ENCODE measurements around the gene CRTAC1.

- TF ChIP-seq, protein P1, sequence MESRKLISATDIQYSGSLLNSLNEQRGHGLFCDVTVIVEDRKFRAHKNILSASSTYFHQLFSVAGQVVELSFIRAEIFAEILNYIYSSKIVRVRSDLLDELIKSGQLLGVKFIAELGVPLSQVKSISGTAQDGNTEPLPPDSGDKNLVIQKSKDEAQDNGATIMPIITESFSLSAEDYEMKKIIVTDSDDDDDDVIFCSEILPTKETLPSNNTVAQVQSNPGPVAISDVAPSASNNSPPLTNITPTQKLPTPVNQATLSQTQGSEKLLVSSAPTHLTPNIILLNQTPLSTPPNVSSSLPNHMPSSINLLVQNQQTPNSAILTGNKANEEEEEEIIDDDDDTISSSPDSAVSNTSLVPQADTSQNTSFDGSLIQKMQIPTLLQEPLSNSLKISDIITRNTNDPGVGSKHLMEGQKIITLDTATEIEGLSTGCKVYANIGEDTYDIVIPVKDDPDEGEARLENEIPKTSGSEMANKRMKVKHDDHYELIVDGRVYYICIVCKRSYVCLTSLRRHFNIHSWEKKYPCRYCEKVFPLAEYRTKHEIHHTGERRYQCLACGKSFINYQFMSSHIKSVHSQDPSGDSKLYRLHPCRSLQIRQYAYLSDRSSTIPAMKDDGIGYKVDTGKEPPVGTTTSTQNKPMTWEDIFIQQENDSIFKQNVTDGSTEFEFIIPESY (IDR thresholded peaks at IDR 0.05), result no peak
- TF ChIP-seq, protein P2, sequence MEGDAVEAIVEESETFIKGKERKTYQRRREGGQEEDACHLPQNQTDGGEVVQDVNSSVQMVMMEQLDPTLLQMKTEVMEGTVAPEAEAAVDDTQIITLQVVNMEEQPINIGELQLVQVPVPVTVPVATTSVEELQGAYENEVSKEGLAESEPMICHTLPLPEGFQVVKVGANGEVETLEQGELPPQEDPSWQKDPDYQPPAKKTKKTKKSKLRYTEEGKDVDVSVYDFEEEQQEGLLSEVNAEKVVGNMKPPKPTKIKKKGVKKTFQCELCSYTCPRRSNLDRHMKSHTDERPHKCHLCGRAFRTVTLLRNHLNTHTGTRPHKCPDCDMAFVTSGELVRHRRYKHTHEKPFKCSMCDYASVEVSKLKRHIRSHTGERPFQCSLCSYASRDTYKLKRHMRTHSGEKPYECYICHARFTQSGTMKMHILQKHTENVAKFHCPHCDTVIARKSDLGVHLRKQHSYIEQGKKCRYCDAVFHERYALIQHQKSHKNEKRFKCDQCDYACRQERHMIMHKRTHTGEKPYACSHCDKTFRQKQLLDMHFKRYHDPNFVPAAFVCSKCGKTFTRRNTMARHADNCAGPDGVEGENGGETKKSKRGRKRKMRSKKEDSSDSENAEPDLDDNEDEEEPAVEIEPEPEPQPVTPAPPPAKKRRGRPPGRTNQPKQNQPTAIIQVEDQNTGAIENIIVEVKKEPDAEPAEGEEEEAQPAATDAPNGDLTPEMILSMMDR (IDR thresholded peaks at IDR 0.05; ENCODE audit: low read depth, low read length, missing input control), result no peak
- TF ChIP-seq RAD21 (IDR thresholded peaks at IDR 0.05) (no peak), FOXA1 (IDR thresholded peaks at IDR 0.05) (no peak), SP1 (IDR thresholded peaks at IDR 0.05) (no peak), HNF4A (conservative IDR thresholded peaks at IDR 0.05) (no peak), EGR1 (IDR thresholded peaks at IDR 0.05; ENCODE audit: low read depth in 2 of 2) (no peak), GABPA (IDR thresholded peaks at IDR 0.05 in 1 of 2, conservative IDR thresholded peaks at IDR 0.05 in 1 of 2) (no peak), JUND (IDR thresholded peaks at IDR 0.05) (no peak), ATF3 (IDR thresholded peaks at IDR 0.05) (no peak), YY1 (IDR thresholded peaks at IDR 0.05) (no peak), NR2F2 (IDR thresholded peaks at IDR 0.05) (no peak), TAF1 (conservative IDR thresholded peaks at IDR 0.05) (no peak)
- TF ChIP-seq, protein P3, sequence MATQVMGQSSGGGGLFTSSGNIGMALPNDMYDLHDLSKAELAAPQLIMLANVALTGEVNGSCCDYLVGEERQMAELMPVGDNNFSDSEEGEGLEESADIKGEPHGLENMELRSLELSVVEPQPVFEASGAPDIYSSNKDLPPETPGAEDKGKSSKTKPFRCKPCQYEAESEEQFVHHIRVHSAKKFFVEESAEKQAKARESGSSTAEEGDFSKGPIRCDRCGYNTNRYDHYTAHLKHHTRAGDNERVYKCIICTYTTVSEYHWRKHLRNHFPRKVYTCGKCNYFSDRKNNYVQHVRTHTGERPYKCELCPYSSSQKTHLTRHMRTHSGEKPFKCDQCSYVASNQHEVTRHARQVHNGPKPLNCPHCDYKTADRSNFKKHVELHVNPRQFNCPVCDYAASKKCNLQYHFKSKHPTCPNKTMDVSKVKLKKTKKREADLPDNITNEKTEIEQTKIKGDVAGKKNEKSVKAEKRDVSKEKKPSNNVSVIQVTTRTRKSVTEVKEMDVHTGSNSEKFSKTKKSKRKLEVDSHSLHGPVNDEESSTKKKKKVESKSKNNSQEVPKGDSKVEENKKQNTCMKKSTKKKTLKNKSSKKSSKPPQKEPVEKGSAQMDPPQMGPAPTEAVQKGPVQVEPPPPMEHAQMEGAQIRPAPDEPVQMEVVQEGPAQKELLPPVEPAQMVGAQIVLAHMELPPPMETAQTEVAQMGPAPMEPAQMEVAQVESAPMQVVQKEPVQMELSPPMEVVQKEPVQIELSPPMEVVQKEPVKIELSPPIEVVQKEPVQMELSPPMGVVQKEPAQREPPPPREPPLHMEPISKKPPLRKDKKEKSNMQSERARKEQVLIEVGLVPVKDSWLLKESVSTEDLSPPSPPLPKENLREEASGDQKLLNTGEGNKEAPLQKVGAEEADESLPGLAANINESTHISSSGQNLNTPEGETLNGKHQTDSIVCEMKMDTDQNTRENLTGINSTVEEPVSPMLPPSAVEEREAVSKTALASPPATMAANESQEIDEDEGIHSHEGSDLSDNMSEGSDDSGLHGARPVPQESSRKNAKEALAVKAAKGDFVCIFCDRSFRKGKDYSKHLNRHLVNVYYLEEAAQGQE (IDR thresholded peaks at IDR 0.05), result no peak
Measured at GRCh38 chr10:98013122-98013521, 17.3 kb downstream of the CRTAC1 start.

Measured in liver (tissue), 3 donors.